Activated naive CD4-positive, alpha-beta T cell treated with anti-CD3 and anti-CD28 coated beads for 36 hours (primary cell): ENCODE data around the gene ALAD. TPM values are rescaled to one million over a fixed set of nuclear protein-coding genes. Genes with fewer than 3 reads are reported as not detected.
"Not testable (repeated sequence)": the region's sequence is repeated elsewhere in the genome, so short reads cannot be mapped to it uniquely, and the experiment has no call there.

ENCODE experiments used
- CTCF ChIA-PET: fragments of 350-600 bp; sonication (Branson Sonifier 250); formaldehyde crosslinking; loops from one replicate; lab custom pipeline; 2021; ENCODE audit warnings: antibody characterized with exemption; lab: Charles Lee
- DNase-seq: peaks from one replicate; pipeline ENCODE4 v3.0.0-alpha.2; 2020
- H3K27ac Mint-ChIP-seq: one replicate; pipeline ENCODE4 v1.8.0; 2021; ENCODE audit warnings: mild to moderate bottlenecking, mixed read lengths
- H3K27me3 Mint-ChIP-seq: one replicate; pipeline ENCODE4 v1.8.0; 2021; ENCODE audit warnings: low read depth, mixed read lengths
- H3K36me3 Mint-ChIP-seq: one replicate; pipeline ENCODE4 v1.8.0; 2021; ENCODE audit warnings: low read depth, mixed read lengths
- H3K4me1 Mint-ChIP-seq: one replicate; pipeline ENCODE4 v1.8.0; 2021; ENCODE audit warnings: low read depth, mixed read lengths
- H3K4me3 Mint-ChIP-seq: one replicate; pipeline ENCODE4 v1.8.0; 2021; ENCODE audit warnings: mild to moderate bottlenecking, moderate library complexity, mixed read lengths
- H3K9me3 Mint-ChIP-seq: one replicate; pipeline ENCODE4 v1.8.0; 2021; ENCODE audit warnings: mixed read lengths
- intact Hi-C: fragments of 100-400 bp; cut with micrococcal nuclease; formaldehyde crosslinking; loops from one replicate; pipeline ENCODE4 v1.15.1; 2023
- total RNA-seq, 2 experiments: library from RNA; stranded (reverse); gene quantifications; one replicate each; pipeline ENCODE4 v1.2.3, GENCODE V29; 2021

The ALAD gene
- total RNA-seq, 2 experiments from 2014 or later: 16.1 to 17.7 TPM

DNA sequence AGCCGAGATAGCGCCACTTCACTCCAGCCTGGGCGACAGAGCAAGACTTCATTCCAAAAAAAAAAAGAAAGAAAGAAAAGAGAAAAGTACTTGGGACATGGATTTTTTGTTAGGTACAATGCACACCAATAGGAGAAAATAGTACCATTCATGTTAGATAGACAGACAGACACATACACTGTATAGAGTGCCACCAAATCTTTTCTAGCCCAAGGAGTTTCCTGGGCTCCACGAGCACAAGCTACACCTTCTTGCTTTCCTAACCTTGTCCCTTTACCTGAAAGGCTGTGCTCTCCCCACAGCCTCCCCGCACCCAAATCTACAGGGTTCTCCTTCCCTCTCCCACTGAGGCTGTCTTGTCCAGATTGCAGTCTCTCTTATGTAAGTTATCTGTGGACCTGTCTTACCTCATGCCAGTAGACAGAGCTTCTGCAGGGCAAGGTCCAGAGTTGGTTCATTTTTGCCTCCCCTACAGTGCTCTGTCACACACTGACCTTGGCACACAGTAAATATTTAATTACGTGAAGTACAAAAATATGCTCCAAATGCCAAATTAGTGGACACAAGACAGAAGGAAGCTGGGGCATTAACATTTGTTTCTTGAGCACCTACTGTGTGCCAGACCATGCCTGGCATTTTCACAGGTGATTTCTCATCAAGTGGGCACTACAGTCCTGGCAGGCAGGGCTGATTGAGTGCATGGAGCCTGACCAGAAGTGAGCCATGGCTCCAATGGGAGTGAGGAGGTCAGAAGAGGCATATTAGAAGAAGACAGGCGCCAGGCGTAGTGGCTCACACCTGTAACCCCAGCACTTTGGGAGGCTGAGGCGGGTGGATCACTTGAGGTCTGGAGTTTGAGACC lies 5.9 kb downstream of the ALAD start:
- intact Hi-C loops: no loop called here
- Mint-ChIP-seq H3K27me3 (no peaks in the 10 kb centered on the region), H3K4me3 (no peak overlapping the region), H3K9me3 (no peaks in the 10 kb centered on the region), H3K4me1 (peaks cover 13% of the 10 kb centered on the region), H3K27ac (no peak overlapping the region), H3K36me3 (no peaks in the 10 kb centered on the region)
- DNase-seq: no peak
- CTCF ChIA-PET: interaction anchor here (0.6 to 2.0 kb wide), 3 partner anchors 45 to 121 kb away, joined by 3 to 5 read pairs (median 3); partner anchors contain the start of gene CDC26

DNA sequence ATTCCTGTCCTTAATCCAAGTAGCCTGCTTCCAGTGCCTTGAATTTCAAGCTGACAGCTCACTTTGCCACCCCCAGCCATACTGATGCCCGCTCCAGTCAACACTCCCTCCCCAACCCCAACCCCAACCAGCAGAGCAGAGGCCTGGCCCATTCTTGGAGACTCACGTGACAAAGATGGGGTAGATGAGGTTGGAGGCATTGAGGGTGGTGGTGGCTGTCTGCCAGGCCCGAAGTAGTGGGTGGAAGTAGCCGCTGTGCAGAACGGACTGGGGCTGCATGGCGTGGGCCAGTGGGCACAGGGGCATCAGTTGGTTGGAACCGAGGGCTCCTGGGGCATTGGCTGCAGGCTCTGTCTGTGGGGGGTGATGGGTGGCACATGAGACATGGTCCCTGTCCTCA lies 7.8 kb downstream of the ALAD start:
- H3K9me3 Mint-ChIP-seq: no peaks in the 10 kb centered on the region
- H3K27me3 Mint-ChIP-seq: no peaks in the 10 kb centered on the region
- H3K36me3 Mint-ChIP-seq: no peaks in the 10 kb centered on the region
- H3K4me1 Mint-ChIP-seq: peaks cover 1% of the 10 kb centered on the region
- intact Hi-C loops: no loop called here
- CTCF ChIA-PET: interaction anchor here (0.6 to 0.7 kb wide), 2 partner anchors 149 to 197 kb away, joined by 3 to 4 read pairs; no protein-coding TSS in a partner anchor
- H3K4me3 Mint-ChIP-seq: no peak overlapping the region
- no peak for DNase-seq
- no peak overlapping the region for H3K27ac Mint-ChIP-seq

DNA sequence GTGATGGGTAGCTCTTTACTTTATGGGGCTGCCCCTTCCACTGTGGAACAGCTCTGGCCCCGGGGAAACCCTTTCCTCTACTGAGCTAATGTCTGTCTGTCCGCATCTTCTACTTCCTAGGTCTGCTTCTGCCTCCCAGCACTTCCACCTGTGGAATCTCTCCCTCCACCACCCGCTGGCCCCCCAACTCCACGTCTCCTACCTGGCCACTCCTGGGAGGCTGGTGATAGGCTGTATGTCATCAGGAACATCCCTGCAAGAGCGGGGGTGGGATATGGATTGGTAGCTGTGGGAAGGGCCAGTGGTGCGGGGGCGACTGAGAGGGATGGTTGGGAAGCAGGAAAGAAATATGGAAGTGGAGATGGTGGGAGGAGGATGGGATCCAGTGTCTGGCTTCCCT lies 9.2 kb downstream of the ALAD start:
- no peaks in the 10 kb centered on the region for H3K27me3 Mint-ChIP-seq
- H3K4me1 Mint-ChIP-seq: no peaks in the 10 kb centered on the region
- no peak overlapping the region for H3K27ac Mint-ChIP-seq
- DNase-seq: no peak
- intact Hi-C loops: no loop called here
- H3K4me3 Mint-ChIP-seq: no peak overlapping the region
- CTCF ChIA-PET: interaction anchor here (0.6 to 1.5 kb wide), 3 partner anchors 54 to 284 kb away, joined by 3 to 4 read pairs (median 3); no protein-coding TSS in a partner anchor
- H3K36me3 Mint-ChIP-seq: peaks cover 3% of the 10 kb centered on the region
- no peaks in the 10 kb centered on the region for H3K9me3 Mint-ChIP-seq

DNA sequence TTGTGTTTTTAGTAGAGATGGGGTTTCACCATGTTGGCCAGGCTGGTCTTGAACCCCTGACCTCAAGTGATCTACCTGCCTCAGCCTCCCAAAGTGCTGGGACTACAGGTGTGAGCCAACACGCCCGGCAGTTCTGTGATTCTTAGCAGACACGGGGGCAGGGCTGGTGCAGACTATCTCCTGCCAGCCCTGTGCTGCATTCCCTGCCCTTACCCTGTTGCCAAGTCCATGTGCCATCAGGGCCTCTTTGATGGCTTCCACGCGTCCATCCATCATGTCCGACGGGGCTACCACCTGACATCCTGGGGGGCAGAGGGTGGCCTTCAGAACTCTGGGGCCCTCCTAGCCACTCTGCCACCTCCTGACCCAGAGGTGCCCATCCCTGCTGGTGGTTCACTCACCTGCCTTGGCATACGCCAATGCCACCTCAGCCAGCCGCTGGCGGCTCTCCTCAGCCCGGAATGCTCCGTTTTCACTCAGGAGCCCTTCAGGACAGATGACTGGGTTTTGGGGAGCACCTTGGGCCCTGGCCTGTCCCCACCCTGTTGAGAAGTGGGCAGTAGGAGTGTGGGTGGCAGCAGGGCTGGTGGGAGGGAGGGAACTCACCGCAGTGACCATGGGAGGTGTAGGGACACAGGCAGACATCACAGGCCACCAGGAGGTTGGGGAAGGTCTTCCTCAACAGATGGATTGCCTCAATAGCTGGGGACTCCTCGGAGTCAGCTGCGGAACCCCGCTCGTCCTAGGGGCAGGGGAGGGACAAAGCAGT lies 10.7 kb downstream of the ALAD start:
- Mint-ChIP-seq H3K4me1 (no peaks in the 10 kb centered on the region), H3K9me3 (no peaks in the 10 kb centered on the region), H3K36me3 (peaks cover 7% of the 10 kb centered on the region), H3K4me3 (no peak overlapping the region), H3K27me3 (no peaks in the 10 kb centered on the region), H3K27ac (no peak overlapping the region)
- CTCF ChIA-PET: interaction anchor here (0.6 kb wide), 1 partner anchor 35 kb away, joined by 4 read pairs; no protein-coding TSS in a partner anchor
- DNase-seq: no peak
- intact Hi-C loops: no loop called here

DNA sequence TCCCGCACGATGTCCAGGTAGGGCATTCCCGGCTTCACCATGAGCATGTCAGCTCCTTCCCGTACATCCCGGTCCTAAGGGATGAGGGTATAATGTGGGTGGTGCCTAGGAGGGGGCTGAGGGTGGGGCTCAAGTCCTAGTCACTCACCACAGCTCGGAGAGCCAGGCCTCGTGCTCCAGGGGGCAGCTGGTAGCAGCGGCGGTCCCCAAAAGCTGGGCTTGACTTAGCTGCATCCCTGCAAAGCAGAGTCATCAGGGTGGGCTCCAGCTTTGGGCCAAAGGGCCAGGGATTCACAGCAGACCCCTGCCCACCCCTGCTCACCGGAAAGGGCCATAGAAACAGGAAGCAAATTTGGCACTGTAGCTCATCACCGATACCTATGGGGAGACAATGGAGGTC lies 11.6 kb downstream of the ALAD start:
- H3K9me3 Mint-ChIP-seq: no peaks in the 10 kb centered on the region

DNA sequence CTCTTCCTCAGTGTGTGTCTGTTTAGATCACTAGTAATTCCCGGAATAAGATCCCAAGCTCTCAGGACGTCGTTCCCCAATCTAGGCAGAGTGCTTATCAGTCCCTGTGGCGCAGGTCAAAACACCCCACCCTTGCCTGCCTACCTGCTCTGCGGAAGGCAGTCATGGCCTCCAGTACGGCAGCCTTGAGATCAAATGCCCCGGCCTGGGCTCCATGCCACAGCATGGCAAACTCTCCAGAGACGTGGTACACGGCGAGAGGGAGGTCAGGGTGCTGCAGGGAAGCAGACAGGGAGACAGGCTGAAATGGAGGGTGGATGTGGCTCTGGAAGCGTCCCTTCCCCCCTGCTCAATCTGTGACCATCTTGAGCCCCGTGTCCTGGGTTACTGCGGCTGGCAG lies 12.3 kb downstream of the ALAD start:
- DNase-seq: no peak
- Mint-ChIP-seq H3K4me3 (no peak overlapping the region), H3K27me3 (no peaks in the 10 kb centered on the region), H3K36me3 (peaks cover 7% of the 10 kb centered on the region), H3K27ac (no peak overlapping the region), H3K9me3 (no peaks in the 10 kb centered on the region), H3K4me1 (no peaks in the 10 kb centered on the region)
- intact Hi-C loops: no loop called here
- CTCF ChIA-PET: no interaction called here

More for the DNA sequence above, 11.6 kb downstream of the ALAD start:
- H3K4me1 Mint-ChIP-seq: no peaks in the 10 kb centered on the region
- peaks cover 7% of the 10 kb centered on the region for H3K36me3 Mint-ChIP-seq
- DNase-seq: no peak
- CTCF ChIA-PET: no interaction called here
- intact Hi-C loops: no loop called here
- H3K27ac Mint-ChIP-seq: no peak overlapping the region
- H3K27me3 Mint-ChIP-seq: no peaks in the 10 kb centered on the region
- no peak overlapping the region for H3K4me3 Mint-ChIP-seq

DNA sequence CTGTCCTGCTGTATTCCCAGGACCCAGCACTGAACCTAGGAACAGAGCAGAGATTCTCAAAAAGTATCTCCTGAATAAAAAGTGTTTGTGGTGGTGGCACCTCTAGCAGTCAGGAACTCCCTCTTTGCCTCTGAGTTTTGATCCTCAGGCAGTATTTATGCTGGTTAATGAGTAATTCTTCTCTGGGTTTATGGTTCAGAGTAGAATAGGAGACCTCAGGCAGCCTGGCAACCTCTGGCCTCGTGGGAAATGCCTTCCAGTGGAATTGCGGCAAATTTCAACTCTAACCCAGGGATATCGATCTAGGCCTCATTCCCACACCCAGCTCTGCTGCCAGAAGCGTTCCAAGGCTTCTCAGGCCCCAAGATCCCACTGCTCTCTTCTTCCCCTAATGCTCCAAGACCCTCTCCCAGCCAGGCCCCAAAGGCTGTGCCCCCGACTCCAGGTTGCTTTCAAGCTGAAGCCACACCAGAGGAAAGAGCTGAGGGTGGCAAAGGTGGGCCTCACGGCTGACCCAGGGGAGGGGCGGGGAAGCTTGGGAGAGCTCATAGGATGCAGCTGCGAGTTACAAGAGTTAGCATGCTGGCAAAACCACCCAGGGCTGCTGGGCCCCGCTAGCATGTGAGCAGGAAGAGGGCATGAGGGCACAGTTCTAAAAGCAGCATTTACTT lies 13.4 kb downstream of the ALAD start:
- H3K36me3 Mint-ChIP-seq: peaks cover 7% of the 10 kb centered on the region
- no peak for DNase-seq
- no peaks in the 10 kb centered on the region for H3K27me3 Mint-ChIP-seq
- H3K27ac Mint-ChIP-seq: no peak overlapping the region
- no peaks in the 10 kb centered on the region for H3K9me3 Mint-ChIP-seq
- no peaks in the 10 kb centered on the region for H3K4me1 Mint-ChIP-seq
- no peak overlapping the region for H3K4me3 Mint-ChIP-seq
- intact Hi-C loops: no loop called here
- CTCF ChIA-PET: interaction anchor here (1.2 kb wide), 1 partner anchor 14 kb away, joined by 3 read pairs; the partner anchor contains the start of gene ALAD

GRCh38 chr9:113386571-113387393 lies 14.3 kb downstream of the ALAD start:
- H3K9me3 Mint-ChIP-seq: no peaks in the 10 kb centered on the region
- intact Hi-C loops: no loop called here
- no peaks in the 10 kb centered on the region for H3K27me3 Mint-ChIP-seq
- H3K4me3 Mint-ChIP-seq: no peak overlapping the region
- CTCF ChIA-PET: interaction anchor here (0.5 to 1.2 kb wide), 3 partner anchors 9 to 906 kb away, joined by 3 to 7 read pairs (median 3); partner anchors contain the start of gene ALAD
- H3K27ac Mint-ChIP-seq: no peak overlapping the region
- no peaks in the 10 kb centered on the region for H3K4me1 Mint-ChIP-seq
- DNase-seq: no peak
- H3K36me3 Mint-ChIP-seq: peaks cover 7% of the 10 kb centered on the region

DNA sequence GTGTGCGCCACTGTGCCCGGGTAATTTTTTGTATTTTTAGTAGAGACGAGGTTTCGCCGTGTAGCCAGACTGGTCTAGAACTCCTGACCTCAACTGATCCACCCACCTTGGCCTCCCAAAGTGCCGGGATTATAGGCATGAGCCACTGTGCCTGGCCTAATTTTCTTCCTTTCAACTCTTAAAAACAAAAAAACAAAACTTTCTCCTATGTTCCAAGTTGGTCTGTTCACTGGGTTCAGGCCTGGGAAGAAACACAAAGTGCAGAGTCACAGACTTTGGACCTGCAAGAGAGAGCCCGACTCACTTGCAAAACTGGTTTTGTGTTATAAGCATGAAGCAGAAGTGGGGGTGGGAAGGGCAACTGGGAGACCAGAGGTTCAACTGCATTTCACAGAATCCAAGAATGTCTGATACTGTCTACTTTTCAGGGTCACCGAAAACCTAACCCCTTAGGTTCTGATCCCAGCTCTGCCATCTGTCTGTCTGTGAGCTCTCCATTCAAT lies 19.1 kb downstream of the ALAD start:
- Mint-ChIP-seq H3K36me3 (peaks cover 4% of the 10 kb centered on the region), H3K4me1 (peaks cover 5% of the 10 kb centered on the region), H3K4me3 (no peak overlapping the region), H3K9me3 (no peaks in the 10 kb centered on the region), H3K27me3 (no peaks in the 10 kb centered on the region), H3K27ac (no peak overlapping the region)
- intact Hi-C loops: no loop called here
- no peak for DNase-seq
- CTCF ChIA-PET: interaction anchor here (1.1 to 1.6 kb wide), 2 partner anchors 13 to 108 kb away, joined by 3 read pairs; no protein-coding TSS in a partner anchor

DNA sequence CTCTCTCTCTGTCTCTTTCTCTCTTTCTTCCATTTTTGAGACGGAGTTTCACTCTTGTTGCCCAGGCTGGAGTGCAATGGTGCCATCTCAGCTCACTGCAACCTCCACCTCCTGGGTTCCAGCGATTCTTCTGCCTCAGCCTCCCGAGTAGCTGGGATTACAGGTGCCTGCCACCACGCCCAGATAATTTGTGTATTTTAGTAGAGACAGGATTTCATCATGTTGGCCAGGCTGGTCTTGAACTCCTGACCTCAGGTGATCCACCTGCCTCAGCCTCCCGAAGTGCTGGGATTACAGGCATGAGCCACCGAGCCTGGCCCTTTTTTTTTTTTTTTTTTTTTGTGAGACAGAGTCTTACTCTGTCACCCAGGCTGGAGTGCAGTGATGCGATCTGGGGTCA lies 19.6 kb downstream of the ALAD start:
- CTCF ChIA-PET: interaction anchor here (1.1 kb wide), 1 partner anchor 13 kb away, joined by 3 read pairs; no protein-coding TSS in a partner anchor
- H3K27ac Mint-ChIP-seq, H3K36me3 Mint-ChIP-seq, DNase-seq, H3K9me3 Mint-ChIP-seq, intact Hi-C loops, H3K27me3 Mint-ChIP-seq, H3K4me1 Mint-ChIP-seq, H3K4me3 Mint-ChIP-seq: not testable (repeated sequence)

- peaks cover 5% of the 10 kb centered on the region for H3K4me1 Mint-ChIP-seq
- no peak overlapping the region for H3K27ac Mint-ChIP-seq
- intact Hi-C loops: no loop called here
- no peaks in the 10 kb centered on the region for H3K9me3 Mint-ChIP-seq
- peaks cover 2% of the 10 kb centered on the region for H3K36me3 Mint-ChIP-seq
- CTCF ChIA-PET: interaction anchor here (1.1 kb wide), 1 partner anchor 12 kb away, joined by 3 read pairs; no protein-coding TSS in a partner anchor
- no peak overlapping the region for H3K4me3 Mint-ChIP-seq
- DNase-seq: peak; percentile 21
- H3K27me3 Mint-ChIP-seq: no peaks in the 10 kb centered on the region
These were observed 20.2 kb downstream of the ALAD start for GRCh38 chr9:113380869-113381378.
